Omental fat pad (tissue), 4 donors: ENCODE measurements around the gene NRXN2. TPM values are rescaled to one million over a fixed set of nuclear protein-coding genes. Genes with fewer than 3 reads are reported as not detected.

Source experiments
- ATAC-seq: fragments of 150-250 bp; one replicate; pipeline ENCODE4 v1.9.1; 2016; ENCODE audit warnings: mild to moderate bottlenecking, moderate library complexity; ENCODE audit not compliant: low FRiP score
- DNase-seq: peaks from one replicate; pipeline ENCODE4 v3.0.0-alpha.2; 2019; ENCODE audit warnings: low spot score
- total RNA-seq, 4 donors: library from RNA; depleted of rRNA; stranded (reverse); fragments of >200 nt; gene quantifications; one replicate each; pipeline ENCODE4 v1.1.0, GENCODE V29; 2016
- TF ChIP-seq, protein P1 (sequence below), 3 donors: fragments of 450-650 bp; IDR thresholded peaks; one replicate each; pipeline ENCODE4 v1.5.1; 2016 to 2017; ENCODE audit warnings: antibody characterized with exemption in 3 of 3, mild to moderate bottlenecking in 3 of 3, moderate library complexity in 2 of 3

The NRXN2 gene
- total RNA-seq, 4 donors from 2014 or later: 1.5 to 6.3 (median 3.4) TPM

GRCh38 chr11:64681171-64681570 lies 41.8 kb downstream of the NRXN2 start:
- DNase-seq (no peak), ATAC-seq (no peak)
- TF ChIP-seq, protein P1, sequence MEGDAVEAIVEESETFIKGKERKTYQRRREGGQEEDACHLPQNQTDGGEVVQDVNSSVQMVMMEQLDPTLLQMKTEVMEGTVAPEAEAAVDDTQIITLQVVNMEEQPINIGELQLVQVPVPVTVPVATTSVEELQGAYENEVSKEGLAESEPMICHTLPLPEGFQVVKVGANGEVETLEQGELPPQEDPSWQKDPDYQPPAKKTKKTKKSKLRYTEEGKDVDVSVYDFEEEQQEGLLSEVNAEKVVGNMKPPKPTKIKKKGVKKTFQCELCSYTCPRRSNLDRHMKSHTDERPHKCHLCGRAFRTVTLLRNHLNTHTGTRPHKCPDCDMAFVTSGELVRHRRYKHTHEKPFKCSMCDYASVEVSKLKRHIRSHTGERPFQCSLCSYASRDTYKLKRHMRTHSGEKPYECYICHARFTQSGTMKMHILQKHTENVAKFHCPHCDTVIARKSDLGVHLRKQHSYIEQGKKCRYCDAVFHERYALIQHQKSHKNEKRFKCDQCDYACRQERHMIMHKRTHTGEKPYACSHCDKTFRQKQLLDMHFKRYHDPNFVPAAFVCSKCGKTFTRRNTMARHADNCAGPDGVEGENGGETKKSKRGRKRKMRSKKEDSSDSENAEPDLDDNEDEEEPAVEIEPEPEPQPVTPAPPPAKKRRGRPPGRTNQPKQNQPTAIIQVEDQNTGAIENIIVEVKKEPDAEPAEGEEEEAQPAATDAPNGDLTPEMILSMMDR (IDR thresholded peaks at IDR 0.05): no peak

- no peak for DNase-seq
- TF ChIP-seq, protein P1 (IDR thresholded peaks at IDR 0.05): no peak
- no peak for ATAC-seq
Measured at GRCh38 chr11:64679846-64680245, 43.2 kb downstream of the NRXN2 start.

DNA sequence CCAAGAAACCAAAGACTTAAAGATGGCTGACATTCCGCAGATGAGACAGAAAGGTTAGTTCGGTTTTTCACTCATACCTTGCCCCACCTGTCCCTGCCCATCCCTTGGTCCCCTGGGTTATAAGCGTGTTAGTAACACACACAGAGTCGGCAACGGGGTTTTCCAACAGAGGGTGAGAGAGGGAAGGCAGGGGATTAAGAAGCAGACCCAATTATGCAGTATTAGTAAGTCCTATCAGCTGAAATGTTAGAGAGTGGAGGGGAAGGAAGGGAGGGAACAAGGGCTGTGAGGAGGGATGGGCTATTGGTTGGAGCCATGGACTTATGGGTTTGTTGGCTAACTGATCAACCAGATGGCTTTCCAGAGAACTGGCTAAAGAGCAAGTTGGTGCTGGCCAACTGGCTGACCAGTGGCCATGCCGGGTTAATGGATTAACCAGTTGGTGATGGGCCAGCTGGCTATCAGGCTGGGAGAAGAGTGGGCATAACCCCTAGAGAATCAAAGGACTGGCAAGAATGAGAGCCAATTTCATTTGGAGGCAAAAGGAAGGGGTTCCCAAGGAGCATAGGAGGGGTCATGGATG lies 45.5 kb downstream of the NRXN2 start:
- no peak for ATAC-seq
- DNase-seq: no peak
- TF ChIP-seq, protein P1 (IDR thresholded peaks at IDR 0.05): no peak

- DNase-seq: no peak
- ATAC-seq: no peak
- TF ChIP-seq, protein P1 (IDR thresholded peaks at IDR 0.05): no peak
Measured at GRCh38 chr11:64676261-64676615, 46.8 kb downstream of the NRXN2 start.

DNA sequence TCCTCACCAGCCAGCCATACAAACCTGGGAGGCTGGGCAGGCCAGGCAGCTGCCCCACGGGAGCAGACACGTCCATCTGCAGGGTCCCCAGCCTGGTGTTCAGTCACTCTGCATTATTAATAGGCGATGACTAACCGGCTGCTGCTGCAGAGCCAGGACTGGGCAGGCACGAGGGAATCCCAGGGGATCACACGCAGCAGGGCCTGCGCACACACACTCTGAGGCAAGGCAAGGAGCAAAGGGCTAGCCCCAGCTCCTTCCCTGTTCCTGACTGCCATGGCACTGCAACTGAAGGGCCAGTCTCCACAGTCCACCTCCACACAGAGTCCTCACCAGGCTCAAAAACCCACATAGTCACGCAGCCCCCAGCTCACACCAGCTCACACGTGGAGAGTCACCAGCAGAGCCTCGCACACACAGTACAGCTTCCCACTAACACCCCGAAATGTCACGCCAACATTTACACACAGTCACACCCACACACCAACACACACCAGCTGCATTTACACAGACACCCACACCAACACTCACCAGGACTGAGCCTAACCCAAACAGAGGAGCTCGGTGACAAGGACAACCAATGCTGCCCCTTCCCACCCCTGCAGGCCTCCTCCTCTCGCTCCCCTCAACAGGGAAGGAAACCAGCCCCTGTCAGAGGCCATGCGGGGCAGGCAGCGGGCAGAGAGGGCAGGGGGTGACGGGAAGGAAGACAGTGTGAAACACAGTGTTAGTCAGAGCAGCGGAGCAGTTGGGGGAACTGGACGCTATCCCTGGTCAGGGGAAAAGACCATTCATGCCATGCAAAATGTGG lies 47.3 kb downstream of the NRXN2 start:
- TF ChIP-seq, protein P1 (IDR thresholded peaks at IDR 0.05): no peak
- DNase-seq (no peak), ATAC-seq (peak; percentile 65)

DNA sequence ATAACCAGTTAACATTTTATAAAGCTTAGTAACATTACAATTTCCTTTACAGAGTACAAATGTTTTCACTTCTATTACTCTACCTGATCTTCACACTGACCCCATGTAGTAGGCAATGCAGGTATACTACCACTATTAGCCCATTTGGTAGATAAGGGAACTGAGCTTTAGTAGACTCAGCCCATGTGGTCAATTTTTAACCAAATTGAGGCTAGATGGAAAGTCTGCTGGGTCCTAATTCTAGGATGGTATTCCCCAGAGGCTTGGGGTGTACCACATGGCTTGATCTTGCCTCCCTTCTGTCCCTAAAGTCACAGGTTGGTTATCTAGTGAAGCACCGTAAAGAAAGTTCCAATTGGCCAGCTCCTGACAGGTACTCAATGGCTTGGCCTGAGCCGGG lies 48.2 kb downstream of the NRXN2 start:
- no peak for ATAC-seq
- TF ChIP-seq, protein P1 (IDR thresholded peaks at IDR 0.05): no peak
- no peak for DNase-seq

DNA sequence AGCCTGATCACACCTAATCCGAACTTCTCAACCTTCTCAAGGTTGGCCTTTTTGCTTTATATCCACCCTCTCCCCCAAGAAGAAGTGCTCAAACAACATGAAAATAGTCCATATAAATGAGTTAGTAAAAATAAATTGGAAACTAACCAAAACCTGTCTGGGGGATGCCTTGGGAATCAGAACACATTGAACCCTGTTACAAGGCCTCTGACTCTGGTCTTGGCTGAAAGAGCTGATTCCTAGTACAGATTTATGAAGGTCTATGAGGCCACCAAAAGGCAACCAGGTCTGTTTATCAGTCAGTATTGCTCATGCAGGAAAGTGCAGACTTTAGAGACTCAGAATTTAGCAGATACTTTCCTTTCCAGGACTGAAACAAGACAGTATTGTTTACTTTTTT lies 49.7 kb downstream of the NRXN2 start:
- TF ChIP-seq, protein P1 (IDR thresholded peaks at IDR 0.05): no peak
- ATAC-seq (no peak), DNase-seq (no peak)
